Measurements from ENCODE around the gene LFNG. TPM values are rescaled to one million over a fixed set of nuclear protein-coding genes. Genes with fewer than 3 reads are reported as not detected.
"Not testable (repeated sequence)": the region's sequence is repeated elsewhere in the genome, so short reads cannot be mapped to it uniquely, and the experiment has no call there.

LFNG gene
- total RNA-seq, 1 experiment from 2014 or later: 38.1 TPM

- ATAC-seq; DNase-seq (ENCODE audit: low read depth, low spot score); H3K27me3 ChIP-seq (ENCODE audit: control insufficient read depth, insufficient read depth, low read length); BruUV-seq (replicated peaks); POLR2A ChIA-PET; H3K4me3 ChIP-seq (ENCODE audit: low read depth in 2 of 2, low read length in 2 of 2); H3K27ac ChIP-seq (ENCODE audit: low read length); intact Hi-C loops (cut with micrococcal nuclease; ENCODE audit: unreplicated experiment); H3K4me1 ChIP-seq (ENCODE audit: control insufficient read depth, insufficient read depth, low read length); in situ Hi-C loops (cut with HindIII; ENCODE audit: low pct_unique_long_range_greater_than_20kb, low sequenced_read_pairs); H3K9me3 ChIP-seq (ENCODE audit: control insufficient read depth, insufficient read depth, low read depth, low read length); H3K36me3 ChIP-seq (ENCODE audit: control insufficient read depth, insufficient read depth, low read length): not testable (repeated sequence)
- CTCF ChIA-PET: interaction anchor here (0.7 kb wide), 1 partner anchor 53 kb away, joined by 14 read pairs; no protein-coding TSS in a partner anchor
These were observed 16.5 kb downstream of the LFNG start for GRCh38 chr7:2535872-2536627.

DNA sequence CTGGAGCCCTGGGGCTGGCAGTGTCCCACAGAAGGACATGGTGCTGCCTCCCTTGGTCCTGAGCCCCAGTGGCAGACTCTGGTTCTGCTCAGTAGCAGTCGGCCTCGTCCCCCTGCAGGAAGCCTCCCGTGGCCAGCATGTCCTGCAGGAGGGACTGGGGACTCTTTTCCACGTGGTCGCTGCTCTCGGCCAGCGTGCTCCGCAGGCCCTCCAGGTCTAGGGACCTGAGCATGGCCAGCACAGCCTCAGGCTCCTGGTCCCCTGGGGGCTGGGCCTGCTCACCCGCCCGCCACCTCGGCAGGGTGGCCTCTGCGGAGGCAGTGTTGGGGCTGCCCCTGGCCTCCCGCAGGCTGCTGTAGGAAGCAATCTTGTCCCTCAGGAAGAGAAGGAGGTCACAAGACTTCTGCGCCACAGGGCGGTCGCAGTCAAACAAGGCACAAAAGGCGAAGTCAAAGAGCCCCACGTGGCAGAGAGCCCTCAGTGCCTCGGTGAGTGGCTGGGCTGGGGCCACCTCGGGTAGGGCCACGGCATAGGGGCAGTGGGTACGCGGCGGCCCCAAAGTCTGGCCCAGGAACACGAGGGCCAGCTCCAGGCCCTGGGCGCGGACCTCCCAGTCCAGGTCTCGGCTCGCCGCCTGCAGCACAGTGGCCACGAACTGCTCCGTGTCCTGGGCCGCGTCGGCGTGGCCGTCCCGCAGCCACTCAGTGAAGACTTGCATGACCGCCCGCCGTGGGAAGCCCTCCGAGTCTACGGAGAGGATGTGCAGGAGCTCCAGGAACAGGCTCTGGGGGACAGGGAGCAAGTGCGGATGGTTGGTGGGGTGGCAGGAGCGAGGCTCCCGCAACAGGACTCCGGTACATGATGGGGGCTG lies 18.6 kb downstream of the LFNG start:
- no peak for TF ChIP-seq POLR2AphosphoS5 (IDR thresholded peaks at IDR 0.05; ENCODE audit: low read depth, low read length)
- no peak for TF ChIP-seq REST (IDR thresholded peaks at IDR 0.05; ENCODE audit: insufficient read depth in 1 of 2, low read depth in 2 of 2, low read length in 1 of 2)
- no peak for TF ChIP-seq CTCF (IDR thresholded peaks at IDR 0.05)
- TF ChIP-seq TCF7L2 (IDR thresholded peaks at IDR 0.05; ENCODE audit: low read depth, low read length): no peak
- TF ChIP-seq SIN3A (IDR thresholded peaks at IDR 0.05; ENCODE audit: borderline replicate concordance, insufficient read depth, low read depth, low read length): no peak
- BruUV-seq (replicated peaks): TSS peak; percentile 78
- Histone ChIP-seq H3K4me1 (ENCODE audit: control insufficient read depth, insufficient read depth, low read length) (no peaks in the 10 kb centered on the region), H3K27me3 (ENCODE audit: control insufficient read depth, insufficient read depth, low read length) (no peaks in the 10 kb centered on the region), H3K9me3 (ENCODE audit: control insufficient read depth, insufficient read depth, low read depth, low read length) (no peaks in the 10 kb centered on the region), H3K4me3 (ENCODE audit: low read depth in 2 of 2, low read length in 2 of 2) (no peak overlapping the region), H3K27ac (ENCODE audit: low read length) (no peak overlapping the region), H3K36me3 (ENCODE audit: control insufficient read depth, insufficient read depth, low read length) (0 out of 2 replicates have a peak, but pooled peaks cover 3% of the 10 kb centered on the region)
- CTCF ChIA-PET: no interaction called here
- intact Hi-C loops (cut with micrococcal nuclease; ENCODE audit: unreplicated experiment): no loop called here
- POLR2A ChIA-PET: no interaction called here
- in situ Hi-C loops (cut with HindIII; ENCODE audit: low pct_unique_long_range_greater_than_20kb, low sequenced_read_pairs): no loop called here
- peak; percentile 56 for ATAC-seq
- no peak for DNase-seq (ENCODE audit: low read depth, low spot score)
